SH-SY5Y (cell line): ENCODE results near the gene PIEZO2.

Experiments
- GATA2 ChIP-seq: IDR thresholded peaks from 2 replicates; pipeline ENCODE4 v1.6.1; 2011; ENCODE audit warnings: mild to moderate bottlenecking, low read depth, low read length
- GATA3 ChIP-seq: IDR thresholded peaks from 2 replicates; pipeline ENCODE4 v1.6.1; 2011; ENCODE audit warnings: low read depth, mild to moderate bottlenecking, low read length, moderate library complexity

- TF ChIP-seq GATA3, result no peak
- TF ChIP-seq GATA2, result no peak
Measured at GRCh38 chr18:10669441-10670100, 479.8 kb downstream of the PIEZO2 start.
